ENCODE results near the gene MYOZ2.

The MYOZ2 gene

GRCh38 chr4:119205690-119206089, 70.1 kb downstream of the MYOZ2 start:
- no peaks in the 10 kb centered on the region for H3K36me3 Mint-ChIP-seq (ENCODE audit: low read depth)
- H3K27me3 Mint-ChIP-seq (ENCODE audit: low read depth): no peaks in the 10 kb centered on the region
- H3K4me1 Mint-ChIP-seq: no peaks in the 10 kb centered on the region
- H3K9me3 Mint-ChIP-seq: peaks cover 10% of the 10 kb centered on the region
- no peak overlapping the region for H3K27ac Mint-ChIP-seq
- no peak for TF ChIP-seq CTCF (IDR thresholded peaks at IDR 0.05; ENCODE audit: unreplicated experiment in 3 of 3)
- H3K4me3 Mint-ChIP-seq: no peak overlapping the region

GRCh38 chr4:119206178-119206577, 70.5 kb downstream of the MYOZ2 start:
- Mint-ChIP-seq H3K36me3 (ENCODE audit: low read depth) (no peaks in the 10 kb centered on the region), H3K27ac (no peak overlapping the region), H3K9me3 (peaks cover 7% of the 10 kb centered on the region), H3K27me3 (ENCODE audit: low read depth) (no peaks in the 10 kb centered on the region), H3K4me3 (no peak overlapping the region), H3K4me1 (no peaks in the 10 kb centered on the region)
- TF ChIP-seq CTCF (IDR thresholded peaks at IDR 0.05; ENCODE audit: unreplicated experiment in 3 of 3): no peak

- TF ChIP-seq CTCF (IDR thresholded peaks at IDR 0.05; ENCODE audit: unreplicated experiment in 3 of 3): no peak
- Mint-ChIP-seq H3K27me3 (ENCODE audit: low read depth) (no peaks in the 10 kb centered on the region), H3K9me3 (peaks cover under 1% of the 10 kb centered on the region), H3K4me3 (no peak overlapping the region), H3K4me1 (no peaks in the 10 kb centered on the region), H3K36me3 (ENCODE audit: low read depth) (no peaks in the 10 kb centered on the region), H3K27ac (no peak overlapping the region)
These were observed 71.4 kb downstream of the MYOZ2 start for GRCh38 chr4:119207051-119207450.

- Mint-ChIP-seq H3K36me3 (ENCODE audit: low read depth) (no peaks in the 10 kb centered on the region), H3K4me3 (peak overlapping the region in 2 of 3 experiments; percentile 14 to 38), H3K4me1 (peaks cover 6% of the 10 kb centered on the region), H3K27ac (no peak overlapping the region), H3K27me3 (ENCODE audit: low read depth) (no peaks in the 10 kb centered on the region), H3K9me3 (no peaks in the 10 kb centered on the region)
- no peak for TF ChIP-seq CTCF (IDR thresholded peaks at IDR 0.05; ENCODE audit: unreplicated experiment in 3 of 3)
These were observed 73.4 kb downstream of the MYOZ2 start for GRCh38 chr4:119209077-119209476.

GRCh38 chr4:119209586-119209985, 74.0 kb downstream of the MYOZ2 start:
- Mint-ChIP-seq H3K36me3 (ENCODE audit: low read depth) (no peaks in the 10 kb centered on the region), H3K9me3 (no peaks in the 10 kb centered on the region), H3K27ac (no peak overlapping the region), H3K4me1 (peaks cover 6% of the 10 kb centered on the region), H3K4me3 (no peak overlapping the region), H3K27me3 (ENCODE audit: low read depth) (no peaks in the 10 kb centered on the region)
- no peak for TF ChIP-seq CTCF (IDR thresholded peaks at IDR 0.05; ENCODE audit: unreplicated experiment in 3 of 3)

GRCh38 chr4:119210775-119211174, 75.1 kb downstream of the MYOZ2 start:
- Mint-ChIP-seq H3K4me3 (peak overlapping the region; percentile 87 to 92 (median 91)), H3K4me1 (peaks cover 6% of the 10 kb centered on the region), H3K9me3 (no peaks in the 10 kb centered on the region), H3K36me3 (ENCODE audit: low read depth) (no peaks in the 10 kb centered on the region), H3K27ac (peak overlapping the region; percentile 96 to 98 (median 98)), H3K27me3 (ENCODE audit: low read depth) (no peaks in the 10 kb centered on the region)
- TF ChIP-seq CTCF (IDR thresholded peaks at IDR 0.05; ENCODE audit: unreplicated experiment in 3 of 3): no peak

Data from nephron (organoid).